ENCODE measurements around the gene PDE4D. TPM values are rescaled to one million over a fixed set of nuclear protein-coding genes. Genes with fewer than 3 reads are reported as not detected.

The PDE4D gene
- total RNA-seq, 2 donors from 2014 or later, result 207 to 300 TPM

DNA sequence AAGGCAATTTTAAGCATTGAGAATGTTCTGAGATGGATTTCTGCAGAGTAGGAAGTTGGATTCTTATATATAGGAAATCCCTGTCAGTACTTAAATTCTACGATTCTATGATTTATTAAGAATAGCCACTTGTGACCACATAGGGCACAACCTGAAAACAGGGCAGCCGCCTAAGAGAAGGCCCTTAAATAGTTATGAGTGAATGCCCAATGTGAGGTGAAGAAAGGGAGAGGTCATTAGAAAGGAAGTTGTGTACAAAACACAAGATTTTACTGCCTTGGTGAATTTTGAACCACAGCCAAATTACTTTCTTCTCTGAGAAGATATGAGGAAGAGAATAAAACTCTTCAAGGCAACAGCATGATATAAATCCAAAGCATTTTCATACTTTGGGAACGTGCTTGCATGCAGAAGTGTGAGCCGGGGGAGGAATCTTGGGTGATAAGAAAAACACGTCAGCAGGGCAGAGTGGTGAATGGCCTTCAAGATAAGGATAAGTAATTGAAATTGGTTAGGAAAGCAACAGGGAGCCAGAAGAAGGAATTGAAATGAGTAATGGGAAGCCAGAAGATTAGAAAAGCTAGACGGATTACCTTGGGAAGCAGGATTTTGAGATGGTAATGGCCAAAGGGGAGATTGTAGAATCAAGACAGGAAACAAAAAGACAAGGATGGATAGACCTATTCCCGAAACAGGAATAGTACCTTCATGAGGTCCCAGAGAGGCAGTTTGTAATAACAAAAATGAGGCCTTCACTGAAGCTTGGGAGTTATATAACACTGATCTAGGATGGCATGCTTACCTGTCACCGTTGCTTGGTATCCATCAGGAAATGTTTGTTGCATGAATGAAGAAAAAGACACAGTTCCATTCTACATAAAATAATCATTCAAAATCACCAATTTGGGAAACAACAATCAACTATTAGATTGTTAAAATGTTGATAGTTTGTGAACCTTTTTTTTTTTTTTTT lies 244.3 kb downstream of the PDE4D start:
- no peaks in the 10 kb centered on the region for H3K9me3 ChIP-seq (ENCODE audit: control insufficient read depth, low read length, poor library complexity, severe bottlenecking)
- Mint-ChIP-seq H3K27ac (no peak overlapping the region), H3K4me3 (no peak overlapping the region), H3K27me3 (no peaks in the 10 kb centered on the region), H3K36me3 (ENCODE audit: low read depth) (no peaks in the 10 kb centered on the region), H3K4me1 (peaks cover 2% of the 10 kb centered on the region)
- ATAC-seq (no peak), DNase-seq (no peak)

DNA sequence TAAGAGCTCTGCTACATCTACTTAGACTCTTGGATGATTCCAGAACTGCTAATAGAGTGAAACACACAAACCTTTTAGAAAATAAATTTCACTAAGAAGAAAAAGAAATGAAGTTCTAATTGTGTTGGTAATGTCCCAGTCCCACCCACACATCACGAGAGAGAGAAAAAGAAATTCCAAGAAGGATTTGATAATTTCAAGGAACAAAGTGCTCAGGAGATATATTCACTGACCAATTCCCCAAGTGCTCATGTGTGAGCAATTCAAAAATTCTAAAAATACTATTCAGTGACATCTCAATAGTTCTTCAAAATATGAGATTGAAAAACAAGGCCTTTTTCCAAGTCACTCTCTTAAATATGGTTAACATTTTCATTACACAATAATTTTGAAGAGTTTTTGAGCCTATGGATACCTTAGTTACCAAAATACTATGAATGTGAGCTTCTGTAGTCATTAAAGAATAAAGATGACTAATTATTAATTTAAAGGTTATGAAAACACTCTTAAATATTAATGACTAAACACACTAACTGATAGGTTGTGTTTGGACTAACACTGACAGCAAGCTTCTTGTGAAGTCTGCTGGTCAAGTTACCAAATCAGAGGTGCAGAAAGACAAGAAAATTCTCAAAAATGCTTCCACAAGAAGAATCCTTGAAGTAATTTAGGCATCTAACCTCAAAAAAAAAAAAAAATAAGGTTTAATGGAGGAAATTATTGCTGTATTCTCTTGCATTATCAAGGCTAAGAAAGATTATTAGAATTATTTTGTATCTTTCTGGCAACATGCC lies 245.3 kb downstream of the PDE4D start:
- DNase-seq (no peak), ATAC-seq (no peak)
- H3K4me1 Mint-ChIP-seq, result peaks cover 2% of the 10 kb centered on the region
- no peak overlapping the region for H3K4me3 Mint-ChIP-seq
- H3K36me3 Mint-ChIP-seq (ENCODE audit: low read depth), result no peaks in the 10 kb centered on the region
- no peak overlapping the region for H3K27ac Mint-ChIP-seq
- H3K27me3 Mint-ChIP-seq, result no peaks in the 10 kb centered on the region
- no peaks in the 10 kb centered on the region for H3K9me3 ChIP-seq (ENCODE audit: control insufficient read depth, low read length, poor library complexity, severe bottlenecking)

DNA sequence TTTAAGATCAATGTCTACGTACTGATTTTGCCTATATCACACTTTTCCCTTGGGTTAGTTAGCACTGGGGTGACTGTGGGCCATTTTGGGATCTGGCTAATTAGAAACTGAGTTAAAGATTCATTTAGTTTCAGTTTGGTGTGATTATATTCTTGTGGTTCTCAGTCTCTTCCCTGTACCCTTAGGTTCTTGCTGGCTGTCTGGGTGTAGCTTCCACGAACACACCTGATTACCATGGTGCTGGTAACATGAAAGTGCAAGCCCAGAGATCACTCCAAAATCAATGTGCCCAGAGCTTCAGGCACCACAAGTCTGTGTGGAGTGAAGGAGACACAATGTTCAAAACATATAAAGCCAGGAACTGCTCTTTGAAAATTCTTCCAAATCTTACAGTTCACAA lies 248.1 kb downstream of the PDE4D start:
- no peaks in the 10 kb centered on the region for H3K9me3 ChIP-seq (ENCODE audit: control insufficient read depth, low read length, poor library complexity, severe bottlenecking)
- ATAC-seq (no peak), DNase-seq (no peak)
- no peak overlapping the region for H3K4me3 Mint-ChIP-seq
- H3K36me3 Mint-ChIP-seq (ENCODE audit: low read depth), result no peaks in the 10 kb centered on the region
- peaks cover 2% of the 10 kb centered on the region for H3K4me1 Mint-ChIP-seq
- no peaks in the 10 kb centered on the region for H3K27me3 Mint-ChIP-seq
- H3K27ac Mint-ChIP-seq, result no peak overlapping the region

DNA sequence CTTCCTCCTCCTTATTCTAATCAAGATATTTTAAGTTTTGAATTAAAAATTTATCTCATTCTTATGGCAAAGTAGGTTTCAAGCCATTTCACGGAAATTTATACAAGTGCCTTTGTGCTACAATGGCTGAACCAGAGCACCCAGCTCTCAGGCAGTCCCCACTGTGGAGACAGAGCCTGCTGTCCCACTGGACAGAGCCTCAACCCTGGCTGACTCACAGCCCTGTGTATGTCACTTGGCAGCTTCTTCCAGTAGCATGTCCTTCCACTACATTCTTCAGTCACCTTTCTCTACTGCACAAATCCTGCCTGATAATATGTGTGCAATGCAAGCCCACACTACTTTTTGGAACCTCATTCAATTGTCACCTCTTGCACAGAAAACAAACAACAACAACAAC lies 253.1 kb downstream of the PDE4D start:
- no peak overlapping the region for H3K4me3 Mint-ChIP-seq
- H3K4me1 Mint-ChIP-seq, result peaks cover 2% of the 10 kb centered on the region
- no peak overlapping the region for H3K27ac Mint-ChIP-seq
- ATAC-seq (no peak), DNase-seq (no peak)
- H3K9me3 ChIP-seq (ENCODE audit: control insufficient read depth, low read length, poor library complexity, severe bottlenecking), result no peaks in the 10 kb centered on the region
- H3K36me3 Mint-ChIP-seq (ENCODE audit: low read depth), result no peaks in the 10 kb centered on the region
- peaks cover 4% of the 10 kb centered on the region for H3K27me3 Mint-ChIP-seq

DNA sequence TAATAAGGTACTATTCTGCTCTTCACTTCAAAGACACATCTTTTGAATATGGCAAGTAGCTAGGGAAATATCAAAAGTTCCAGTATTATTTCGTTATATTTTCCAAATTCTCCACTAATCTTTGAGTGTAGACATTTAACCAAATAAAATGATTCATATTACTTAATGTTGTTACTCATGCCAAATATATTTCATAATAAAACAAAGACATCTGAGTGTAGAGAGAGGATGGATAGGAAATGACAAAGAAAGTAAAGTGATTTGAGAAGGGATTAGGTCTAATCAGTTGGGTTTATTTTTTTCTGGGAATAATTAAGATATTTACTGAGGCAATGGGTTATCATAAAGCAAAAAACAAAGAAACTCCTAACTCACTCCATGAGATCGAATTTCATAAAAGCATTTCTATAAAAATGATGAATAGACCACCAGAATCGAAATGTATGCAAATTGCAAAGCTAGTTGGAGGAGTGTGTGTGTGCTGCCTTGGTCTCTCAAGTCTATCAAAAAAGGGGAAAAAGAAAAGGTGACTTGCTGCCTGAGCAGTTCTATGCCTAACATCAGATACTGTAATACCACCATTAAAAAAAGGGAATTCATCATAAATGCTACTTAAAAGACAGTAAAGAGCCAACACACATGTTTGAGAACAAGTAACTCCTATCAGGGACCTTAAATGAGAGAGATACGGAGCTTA lies 255.5 kb downstream of the PDE4D start:
- no peaks in the 10 kb centered on the region for H3K36me3 Mint-ChIP-seq (ENCODE audit: low read depth)
- H3K27ac Mint-ChIP-seq, result no peak overlapping the region
- DNase-seq (no peak), ATAC-seq (no peak)
- H3K4me1 Mint-ChIP-seq, result no peaks in the 10 kb centered on the region
- no peaks in the 10 kb centered on the region for H3K9me3 ChIP-seq (ENCODE audit: control insufficient read depth, low read length, poor library complexity, severe bottlenecking)
- H3K27me3 Mint-ChIP-seq, result peaks cover 4% of the 10 kb centered on the region
- no peak overlapping the region for H3K4me3 Mint-ChIP-seq

DNA sequence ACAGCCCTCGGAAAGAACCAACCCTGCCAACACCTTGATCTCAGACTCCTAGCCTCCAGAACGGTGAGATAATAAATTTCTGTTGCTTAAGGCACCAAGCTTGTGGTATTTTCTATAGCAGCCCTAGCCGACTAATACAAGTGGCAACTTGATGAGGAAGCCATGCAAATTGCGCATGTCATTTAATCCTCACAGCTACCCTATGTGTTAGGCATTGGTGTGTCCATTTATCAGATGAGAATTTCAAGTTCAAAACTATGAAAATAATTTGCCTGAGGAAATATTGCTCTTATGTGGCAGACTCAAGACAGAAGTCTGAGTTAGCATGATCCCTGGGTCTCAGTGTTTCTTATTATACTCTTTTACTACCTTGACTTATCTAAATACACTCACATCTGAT lies 264.0 kb downstream of the PDE4D start:
- Mint-ChIP-seq H3K4me3 (no peak overlapping the region), H3K4me1 (no peaks in the 10 kb centered on the region), H3K27ac (no peak overlapping the region), H3K36me3 (ENCODE audit: low read depth) (no peaks in the 10 kb centered on the region), H3K27me3 (no peaks in the 10 kb centered on the region)
- no peaks in the 10 kb centered on the region for H3K9me3 ChIP-seq (ENCODE audit: control insufficient read depth, low read length, poor library complexity, severe bottlenecking)
- DNase-seq (no peak), ATAC-seq (no peak)

DNA sequence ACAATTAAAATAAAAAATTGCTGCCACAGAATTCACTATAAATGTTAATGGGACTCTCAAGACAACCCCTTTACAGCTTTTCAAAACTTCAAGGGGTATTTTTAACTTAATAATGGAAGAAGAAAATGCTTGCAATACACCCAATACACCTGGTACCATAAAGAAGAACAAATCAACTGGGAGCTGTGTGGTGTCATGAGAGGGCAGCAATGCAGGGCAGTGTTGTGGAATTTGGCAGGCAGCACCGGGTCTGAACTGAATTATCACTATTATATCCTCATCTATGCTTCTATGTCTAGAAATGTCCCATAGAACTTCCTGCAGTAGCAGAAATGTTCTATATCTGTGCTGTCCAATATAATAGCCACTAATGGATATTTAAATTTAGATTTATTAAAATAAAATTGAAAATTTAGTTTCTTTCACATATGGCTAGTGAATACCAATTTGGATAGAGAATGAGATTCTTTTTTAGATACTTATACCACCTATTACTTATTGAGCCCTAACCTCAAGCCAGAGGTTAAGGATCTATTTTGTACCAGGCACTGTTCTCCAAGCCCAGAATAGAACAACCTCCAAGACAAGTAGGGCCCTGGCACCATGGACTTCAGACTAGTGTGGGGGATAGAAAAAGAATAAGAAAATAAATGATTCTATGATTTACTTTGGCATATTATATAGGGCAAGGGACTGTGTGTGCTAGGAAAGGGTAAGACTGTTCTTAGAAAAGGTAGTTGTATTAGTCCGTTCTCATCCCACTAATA lies 265.3 kb downstream of the PDE4D start:
- H3K27me3 Mint-ChIP-seq, result peaks cover 6% of the 10 kb centered on the region
- H3K4me1 Mint-ChIP-seq, result no peaks in the 10 kb centered on the region
- no peak overlapping the region for H3K4me3 Mint-ChIP-seq
- H3K9me3 ChIP-seq (ENCODE audit: control insufficient read depth, low read length, poor library complexity, severe bottlenecking), result no peaks in the 10 kb centered on the region
- DNase-seq (no peak), ATAC-seq (no peak)
- no peaks in the 10 kb centered on the region for H3K36me3 Mint-ChIP-seq (ENCODE audit: low read depth)
- H3K27ac Mint-ChIP-seq, result no peak overlapping the region

DNA sequence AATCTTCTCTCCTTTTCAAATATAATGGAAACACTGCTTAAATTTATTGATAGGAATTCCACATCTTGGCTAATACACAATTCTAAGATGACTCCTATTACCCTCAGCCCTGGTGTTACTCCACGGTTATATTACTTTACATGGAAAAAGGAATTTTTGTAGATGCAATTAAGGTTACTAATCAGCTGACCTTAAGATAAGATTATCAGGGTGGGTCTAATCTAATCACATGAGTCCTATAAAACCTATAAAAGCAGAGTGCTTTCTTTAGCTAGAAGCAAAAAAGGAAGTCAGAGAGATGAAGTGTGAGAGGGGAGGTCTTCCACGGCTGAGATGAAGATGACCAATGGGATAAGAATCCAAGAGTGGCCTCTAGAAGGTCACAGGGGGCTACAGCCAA lies 268.6 kb downstream of the PDE4D start:
- Mint-ChIP-seq H3K4me1 (no peaks in the 10 kb centered on the region), H3K36me3 (ENCODE audit: low read depth) (no peaks in the 10 kb centered on the region), H3K27me3 (peaks cover 6% of the 10 kb centered on the region), H3K27ac (no peak overlapping the region), H3K4me3 (no peak overlapping the region)
- DNase-seq (no peak), ATAC-seq (no peak)
- no peaks in the 10 kb centered on the region for H3K9me3 ChIP-seq (ENCODE audit: control insufficient read depth, low read length, poor library complexity, severe bottlenecking)

DNA sequence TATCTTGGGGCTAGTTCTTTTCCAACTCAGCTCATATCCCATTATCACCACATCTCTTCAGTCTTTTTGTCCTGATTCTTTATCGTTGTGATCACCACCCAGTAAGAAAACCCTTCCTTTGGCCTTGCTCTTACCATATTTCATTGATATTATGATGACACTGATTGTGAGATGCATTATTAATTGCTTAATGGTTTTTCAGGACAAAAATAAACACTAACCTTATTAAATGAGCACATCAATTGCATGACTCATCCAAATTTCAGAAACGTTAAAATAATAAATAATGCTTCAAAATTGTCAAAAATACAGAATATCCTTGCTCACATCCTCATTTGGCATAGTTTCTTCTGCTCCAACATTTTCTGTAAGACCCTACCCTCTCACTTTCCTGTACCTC lies 270.7 kb downstream of the PDE4D start:
- no peaks in the 10 kb centered on the region for H3K36me3 Mint-ChIP-seq (ENCODE audit: low read depth)
- DNase-seq, result no peak

DNA sequence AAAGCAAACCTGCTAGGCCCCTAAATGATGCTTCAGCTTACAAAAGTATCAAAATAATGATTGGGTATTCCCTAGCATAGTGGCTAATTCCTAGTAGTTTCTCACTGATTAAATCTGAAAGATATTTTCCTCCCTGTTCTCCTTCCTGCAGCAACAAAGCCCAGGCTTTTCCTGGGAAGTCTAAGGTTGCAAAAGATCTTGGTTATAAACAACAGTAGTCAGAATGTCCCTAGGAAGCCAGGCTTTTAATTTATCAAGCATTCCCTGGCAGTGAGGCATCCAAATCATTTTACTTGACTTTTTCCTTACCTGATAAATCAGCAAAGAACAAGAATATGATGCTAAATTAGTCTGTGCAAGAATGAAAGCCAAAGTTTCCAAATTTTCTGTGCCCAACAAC lies 272.0 kb downstream of the PDE4D start:
- DNase-seq (no peak), ATAC-seq (no peak)
- H3K27ac Mint-ChIP-seq, result no peak overlapping the region
- H3K4me3 Mint-ChIP-seq, result no peak overlapping the region
- peaks cover 6% of the 10 kb centered on the region for H3K27me3 Mint-ChIP-seq
- H3K36me3 Mint-ChIP-seq (ENCODE audit: low read depth), result no peaks in the 10 kb centered on the region
- H3K4me1 Mint-ChIP-seq, result no peaks in the 10 kb centered on the region
- H3K9me3 ChIP-seq (ENCODE audit: control insufficient read depth, low read length, poor library complexity, severe bottlenecking), result no peaks in the 10 kb centered on the region

More for the DNA sequence above, 270.7 kb downstream of the PDE4D start:
- Mint-ChIP-seq H3K27ac (no peak overlapping the region), H3K27me3 (peaks cover 6% of the 10 kb centered on the region), H3K4me3 (no peak overlapping the region), H3K4me1 (no peaks in the 10 kb centered on the region)
- ATAC-seq, result no peak
- H3K9me3 ChIP-seq (ENCODE audit: control insufficient read depth, low read length, poor library complexity, severe bottlenecking), result no peaks in the 10 kb centered on the region

DNA sequence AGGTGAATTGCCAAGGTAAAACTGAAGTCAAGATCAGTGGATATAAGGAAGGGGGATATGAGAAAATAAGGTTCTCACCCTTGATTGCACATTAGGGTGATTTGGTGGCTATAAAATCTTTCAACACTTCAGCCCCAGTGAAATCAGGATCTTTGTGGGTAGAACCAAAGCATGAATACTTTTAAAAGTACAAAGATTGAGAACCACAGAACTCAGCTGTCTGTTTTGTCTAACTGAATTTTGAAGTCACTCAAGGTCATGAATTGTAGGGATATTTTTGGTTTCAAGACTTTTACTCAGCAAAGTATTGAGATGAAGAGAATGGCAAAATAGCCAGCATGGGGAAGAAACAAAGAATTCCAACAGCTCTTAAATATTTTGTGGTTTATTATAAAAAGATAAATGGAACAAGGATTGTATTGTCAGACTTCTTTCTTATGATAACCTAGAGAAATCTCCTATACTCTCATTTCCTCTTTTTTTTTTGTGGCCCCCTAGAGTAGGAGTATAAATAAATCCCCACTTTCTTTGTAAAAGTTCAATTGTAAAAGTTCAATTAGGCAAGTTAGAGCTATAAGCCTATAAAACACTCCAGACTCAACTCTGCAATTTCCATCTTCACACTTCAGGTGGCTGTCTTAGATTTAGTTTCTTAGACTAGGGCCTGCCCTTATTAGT lies 272.9 kb downstream of the PDE4D start:
- ATAC-seq (no peak), DNase-seq (no peak)
- no peak overlapping the region for H3K27ac Mint-ChIP-seq
- no peak overlapping the region for H3K4me3 Mint-ChIP-seq
- peaks cover 6% of the 10 kb centered on the region for H3K27me3 Mint-ChIP-seq
- no peaks in the 10 kb centered on the region for H3K4me1 Mint-ChIP-seq
- H3K36me3 Mint-ChIP-seq (ENCODE audit: low read depth), result no peaks in the 10 kb centered on the region
- no peaks in the 10 kb centered on the region for H3K9me3 ChIP-seq (ENCODE audit: control insufficient read depth, low read length, poor library complexity, severe bottlenecking)

DNA sequence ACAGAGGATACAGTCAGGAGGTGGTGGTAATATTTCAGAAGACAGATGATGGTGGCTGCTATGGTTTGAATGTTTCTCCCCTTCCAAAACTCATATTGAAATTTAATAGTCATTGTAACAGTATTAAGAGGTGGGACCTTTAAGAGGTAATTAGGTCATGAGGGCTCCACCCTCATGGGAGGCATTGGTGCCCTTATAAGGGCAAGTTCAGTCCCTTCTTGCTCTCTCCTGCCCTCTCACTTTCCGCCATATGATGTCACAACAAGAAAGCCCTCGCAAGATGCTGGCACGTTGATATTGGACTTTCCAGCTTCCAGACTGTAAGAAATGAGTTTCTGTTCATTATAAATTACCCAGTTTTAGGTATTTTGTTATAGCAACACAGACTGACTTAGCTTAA lies 274.9 kb downstream of the PDE4D start:
- no peak overlapping the region for H3K27ac Mint-ChIP-seq
- no peaks in the 10 kb centered on the region for H3K27me3 Mint-ChIP-seq
- no peaks in the 10 kb centered on the region for H3K36me3 Mint-ChIP-seq (ENCODE audit: low read depth)
- H3K9me3 ChIP-seq (ENCODE audit: control insufficient read depth, low read length, poor library complexity, severe bottlenecking), result no peaks in the 10 kb centered on the region
- ATAC-seq (no peak), DNase-seq (no peak)
- no peak overlapping the region for H3K4me3 Mint-ChIP-seq
- H3K4me1 Mint-ChIP-seq, result no peaks in the 10 kb centered on the region
